Neural progenitor cell (in vitro differentiated cells): Measurements from ENCODE around the gene USP37. TPM values are rescaled to one million over a fixed set of nuclear protein-coding genes. Genes with fewer than 3 reads are reported as not detected.

Experiments
- DNase-seq: peaks from one replicate; pipeline ENCODE4 v3.0.0-alpha.2; 2016; ENCODE audit warnings: low spot score
- H2AFZ ChIP-seq: fragments of 200-600 bp; sonication (generic); replicated peaks from 2 replicates; pipeline ENCODE4 v1.6.1; 2016; ENCODE audit warnings: antibody characterized with exemption
- H3F3A ChIP-seq: fragments of 200-600 bp; sonication (generic); 2 replicates; pipeline ENCODE4 v1.6.1; 2016; ENCODE audit warnings: antibody characterized with exemption, low read depth
- H3K27ac ChIP-seq: fragments of 200-600 bp; sonication (generic); 2 replicates; pipeline ENCODE4 v1.5.1; 2016; ENCODE audit warnings: mild to moderate bottlenecking
- H3K27me3 ChIP-seq: fragments of 200-600 bp; sonication (generic); 2 replicates; pipeline ENCODE4 v1.6.1; 2016; ENCODE audit warnings: mild to moderate bottlenecking, moderate library complexity
- H3K36me3 ChIP-seq: fragments of 200-600 bp; sonication (generic); 2 replicates; pipeline ENCODE4 v1.5.1; 2016
- H3K4me1 ChIP-seq: fragments of 200-600 bp; sonication (generic); 2 replicates; pipeline ENCODE4 v1.6.1; 2016; ENCODE audit warnings: mixed run types
- H3K4me2 ChIP-seq: fragments of 200-600 bp; sonication (generic); 2 replicates; pipeline ENCODE4 v1.6.1; 2016
- H3K4me3 ChIP-seq: fragments of 200-600 bp; sonication (generic); 2 replicates; pipeline ENCODE4 v1.5.1; 2016
- H3K79me2 ChIP-seq: fragments of 200-600 bp; sonication (generic); 2 replicates; pipeline ENCODE4 v1.6.1; 2016; ENCODE audit warnings: low read depth
- H3K9ac ChIP-seq: fragments of 200-600 bp; sonication (generic); 2 replicates; pipeline ENCODE4 v1.6.1; 2016
- H3K9me3 ChIP-seq: fragments of 200-600 bp; sonication (generic); 2 replicates; pipeline ENCODE4 v1.5.1; 2016; ENCODE audit warnings: low read depth
- H4K20me1 ChIP-seq: fragments of 200-600 bp; sonication (generic); 2 replicates; pipeline ENCODE4 v1.6.1; 2016; ENCODE audit warnings: low read depth
- H3K27ac Mint-ChIP-seq: 3 replicates; pipeline ENCODE4 v1.8.0; 2021; ENCODE audit warnings: mixed read lengths
- H3K27me3 Mint-ChIP-seq: 2 replicates; pipeline ENCODE4 v1.8.0; 2022; ENCODE audit warnings: low read depth, mild to moderate bottlenecking, inconsistent platforms, moderate library complexity, mixed read lengths; ENCODE audit not compliant: insufficient read depth
- H3K36me3 Mint-ChIP-seq: 3 replicates; pipeline ENCODE4 v1.8.0; 2021; ENCODE audit warnings: mixed read lengths
- H3K4me1 Mint-ChIP-seq: 3 replicates; pipeline ENCODE4 v1.8.0; 2021; ENCODE audit warnings: mixed read lengths
- H3K4me3 Mint-ChIP-seq: 3 replicates; pipeline ENCODE4 v1.8.0; 2021; ENCODE audit warnings: mild to moderate bottlenecking, moderate library complexity, mixed read lengths
- H3K9me3 Mint-ChIP-seq: 3 replicates; pipeline ENCODE4 v1.8.0; 2020; ENCODE audit warnings: mixed read lengths
- CTCF ChIP-seq: fragments of 200-600 bp; sonication (generic); IDR thresholded peaks from 2 replicates; pipeline ENCODE4 v1.5.1; 2017; ENCODE audit warnings: antibody characterized with exemption, mild to moderate bottlenecking
- EZH2 ChIP-seq: fragments of 200-600 bp; sonication (generic); IDR thresholded peaks from 2 replicates; pipeline ENCODE4 v1.6.1; 2017; ENCODE audit warnings: antibody characterized with exemption, mild to moderate bottlenecking, moderate library complexity
- EZH2phosphoT487 ChIP-seq: fragments of 200-600 bp; sonication (generic); IDR thresholded peaks from 2 replicates; pipeline ENCODE4 v1.6.1; 2017; ENCODE audit warnings: antibody characterized with exemption
- total RNA-seq: library from RNA; depleted of rRNA; stranded (reverse); fragments of >200 nt; gene quantifications from 2 replicates; pipeline ENCODE4 v1.2.3, GENCODE V29; 2015; ENCODE audit warnings: low replicate concordance

USP37 gene
- total RNA-seq, 1 donor from 2014 or later = 35.1 TPM

GRCh38 chr2:218418321-218418716, 149.8 kb downstream of the USP37 start:
- Histone ChIP-seq H3K4me3 (no peak overlapping the region), H3F3A (no peaks in the 10 kb centered on the region), H4K20me1 (no peaks in the 10 kb centered on the region), H3K36me3 (no peaks in the 10 kb centered on the region), H3K4me2 (no peak overlapping the region), H2AFZ (no peak overlapping the region), H3K27me3 (no peaks in the 10 kb centered on the region), H3K79me2 (no peaks in the 10 kb centered on the region), H3K27ac (no peak overlapping the region), H3K4me1 (no peaks in the 10 kb centered on the region), H3K9ac (no peak overlapping the region), H3K9me3 (no peaks in the 10 kb centered on the region)
- H3K27ac Mint-ChIP-seq = no peak overlapping the region
- no peaks in the 10 kb centered on the region for H3K36me3 Mint-ChIP-seq
- H3K27me3 Mint-ChIP-seq = peaks cover 5% of the 10 kb centered on the region
- no peak for TF ChIP-seq EZH2
- no peak for TF ChIP-seq EZH2phosphoT487
- no peak for TF ChIP-seq CTCF
- no peaks in the 10 kb centered on the region for H3K9me3 Mint-ChIP-seq
- DNase-seq = no peak
- H3K4me3 Mint-ChIP-seq = no peak overlapping the region
- H3K4me1 Mint-ChIP-seq = peaks cover 9% of the 10 kb centered on the region

- H3K27ac Mint-ChIP-seq = no peak overlapping the region
- DNase-seq = peak; percentile 1
- Histone ChIP-seq H3K9me3 (no peaks in the 10 kb centered on the region), H3K36me3 (no peaks in the 10 kb centered on the region), H3K4me3 (no peak overlapping the region), H3K27me3 (no peaks in the 10 kb centered on the region), H3K79me2 (no peaks in the 10 kb centered on the region), H2AFZ (no peak overlapping the region), H3K4me1 (peaks cover 12% of the 10 kb centered on the region), H3K27ac (no peak overlapping the region), H4K20me1 (no peaks in the 10 kb centered on the region), H3K4me2 (no peak overlapping the region), H3K9ac (no peak overlapping the region), H3F3A (peaks cover 18% of the 10 kb centered on the region)
- peaks cover 19% of the 10 kb centered on the region for H3K4me1 Mint-ChIP-seq
- peaks cover 2% of the 10 kb centered on the region for H3K27me3 Mint-ChIP-seq
- no peak for TF ChIP-seq EZH2phosphoT487
- no peak for TF ChIP-seq EZH2
- no peak for TF ChIP-seq CTCF
- peaks cover 10% of the 10 kb centered on the region for H3K36me3 Mint-ChIP-seq
- no peak overlapping the region for H3K4me3 Mint-ChIP-seq
- no peaks in the 10 kb centered on the region for H3K9me3 Mint-ChIP-seq
These were observed 160.4 kb downstream of the USP37 start for GRCh38 chr2:218407717-218408116.

- Mint-ChIP-seq H3K27ac (peak overlapping the region; percentile 93), H3K9me3 (no peaks in the 10 kb centered on the region), H3K36me3 (peaks cover 10% of the 10 kb centered on the region), H3K4me3 (peak overlapping the region; percentile 86), H3K4me1 (peaks cover 19% of the 10 kb centered on the region), H3K27me3 (peaks cover 2% of the 10 kb centered on the region)
- H3K9ac ChIP-seq = peak overlapping the region; percentile 34
- H3K27me3 ChIP-seq = no peaks in the 10 kb centered on the region
- H3K4me3 ChIP-seq = peak overlapping the region; percentile 56
- no peaks in the 10 kb centered on the region for H3K9me3 ChIP-seq
- peaks cover 12% of the 10 kb centered on the region for H3K4me1 ChIP-seq
- H3K79me2 ChIP-seq = no peaks in the 10 kb centered on the region
- no peaks in the 10 kb centered on the region for H3K36me3 ChIP-seq
- TF ChIP-seq EZH2 (no peak), CTCF (no peak), EZH2phosphoT487 (no peak)
- peak overlapping the region; percentile 43 for H3K27ac ChIP-seq
- peak overlapping the region; percentile 92 for H3K4me2 ChIP-seq
- peaks cover 18% of the 10 kb centered on the region for H3F3A ChIP-seq
- H2AFZ ChIP-seq = peak overlapping the region; percentile 60
- H4K20me1 ChIP-seq = no peaks in the 10 kb centered on the region
- DNase-seq = peak; percentile 8
These were observed 161.1 kb downstream of the USP37 start for GRCh38 chr2:218406949-218407618.
